Cardiac muscle cell (in vitro differentiated cells and primary cell): ENCODE measurements around the gene RAB33B. TPM values are rescaled to one million over a fixed set of nuclear protein-coding genes. Genes with fewer than 3 reads are reported as not detected.

ENCODE experiments used
- DNase-seq, 2 donors: peaks; one replicate each; pipeline versions ENCODE4 v3.0.0 to v3.0.0-alpha.2; 2010 to 2017; ENCODE audit warnings: low read depth in 1 of 2, low spot score in 1 of 2
- H3K27ac ChIP-seq: fragments of 200-600 bp; sonication (generic); 2 replicates; pipeline ENCODE4 v1.5.1; 2016
- H3K27me3 ChIP-seq: fragments of 200-600 bp; sonication (generic); 2 replicates; pipeline ENCODE4 v1.6.0; 2016; ENCODE audit warnings: control low read depth
- H3K36me3 ChIP-seq: fragments of 200-600 bp; sonication (generic); 2 replicates; pipeline ENCODE4 v1.5.1; 2016; ENCODE audit warnings: control low read depth
- H3K4me1 ChIP-seq: fragments of 200-600 bp; sonication (generic); 2 replicates; pipeline ENCODE4 v1.8.1; 2017; ENCODE audit warnings: low read depth, mild to moderate bottlenecking, mixed run types
- H3K4me3 ChIP-seq: fragments of 200-600 bp; sonication (generic); 2 replicates; pipeline ENCODE4 v1.5.1; 2016; ENCODE audit warnings: mild to moderate bottlenecking
- H3K9me3 ChIP-seq: fragments of 200-600 bp; sonication (generic); 2 replicates; pipeline ENCODE4 v1.5.1; 2017; ENCODE audit warnings: low read depth, mild to moderate bottlenecking, control low read depth
- CTCF ChIP-seq: IDR thresholded peaks from 2 replicates; pipeline ENCODE4 v1.5.1; 2012; ENCODE audit warnings: low read depth, mild to moderate bottlenecking, low read length
- polyA plus RNA-seq: library from polyadenylated mRNA; unstranded; fragments of >200 nt; fragmentation: Nextera tagmentation; extraction: Ambion mirVana; gene quantifications from 2 replicates; pipeline ENCODE4 v1.2.1, GENCODE V29; 2016
- total RNA-seq: library from RNA; depleted of rRNA; stranded (reverse); fragments of >200 nt; gene quantifications from 2 replicates; pipeline ENCODE4 v1.2.3, GENCODE V29; 2016

RAB33B gene
- total and polyA plus RNA-seq, 2 experiments from 2014 or later = 8.4 to 8.8 TPM

GRCh38 chr4:139501927-139502899, 48.3 kb downstream of the RAB33B start:
- Histone ChIP-seq H3K27me3 (no peaks in the 10 kb centered on the region), H3K9me3 (no peaks in the 10 kb centered on the region), H3K36me3 (no peaks in the 10 kb centered on the region), H3K4me3 (no peak overlapping the region), H3K4me1 (no peaks in the 10 kb centered on the region), H3K27ac (no peak overlapping the region)
- no peak for DNase-seq
- no peak for TF ChIP-seq CTCF

GRCh38 chr4:139503622-139504166, 49.8 kb downstream of the RAB33B start:
- Histone ChIP-seq H3K27ac (no peak overlapping the region), H3K27me3 (no peaks in the 10 kb centered on the region), H3K4me3 (no peak overlapping the region), H3K36me3 (no peaks in the 10 kb centered on the region), H3K4me1 (no peaks in the 10 kb centered on the region), H3K9me3 (no peaks in the 10 kb centered on the region)
- TF ChIP-seq CTCF = no peak
- no peak for DNase-seq

GRCh38 chr4:139506774-139507173, 52.9 kb downstream of the RAB33B start:
- DNase-seq = no peak
- Histone ChIP-seq H3K36me3 (peaks cover 3% of the 10 kb centered on the region), H3K4me3 (no peak overlapping the region), H3K27me3 (no peaks in the 10 kb centered on the region), H3K4me1 (no peaks in the 10 kb centered on the region), H3K27ac (no peak overlapping the region), H3K9me3 (no peaks in the 10 kb centered on the region)
- TF ChIP-seq CTCF = no peak

- H3K9me3 ChIP-seq = no peaks in the 10 kb centered on the region
- no peak overlapping the region for H3K27ac ChIP-seq
- H3K27me3 ChIP-seq = no peaks in the 10 kb centered on the region
- no peak for DNase-seq
- peaks cover 3% of the 10 kb centered on the region for H3K36me3 ChIP-seq
- H3K4me3 ChIP-seq = no peak overlapping the region
- H3K4me1 ChIP-seq = no peaks in the 10 kb centered on the region
- TF ChIP-seq CTCF = no peak
Observed at GRCh38 chr4:139508581-139509237, 54.8 kb downstream of the RAB33B start.

- Histone ChIP-seq H3K27me3 (no peaks in the 10 kb centered on the region), H3K4me3 (no peak overlapping the region), H3K27ac (peak overlapping the region; percentile 42), H3K4me1 (no peaks in the 10 kb centered on the region), H3K9me3 (no peaks in the 10 kb centered on the region), H3K36me3 (peaks cover 3% of the 10 kb centered on the region)
- TF ChIP-seq CTCF = peak; percentile 35
- DNase-seq = peak; percentile 29 to 51
Observed at GRCh38 chr4:139509727-139510410, 55.9 kb downstream of the RAB33B start.
